ENCODE data around the gene FLNB.

The FLNB gene

DNA sequence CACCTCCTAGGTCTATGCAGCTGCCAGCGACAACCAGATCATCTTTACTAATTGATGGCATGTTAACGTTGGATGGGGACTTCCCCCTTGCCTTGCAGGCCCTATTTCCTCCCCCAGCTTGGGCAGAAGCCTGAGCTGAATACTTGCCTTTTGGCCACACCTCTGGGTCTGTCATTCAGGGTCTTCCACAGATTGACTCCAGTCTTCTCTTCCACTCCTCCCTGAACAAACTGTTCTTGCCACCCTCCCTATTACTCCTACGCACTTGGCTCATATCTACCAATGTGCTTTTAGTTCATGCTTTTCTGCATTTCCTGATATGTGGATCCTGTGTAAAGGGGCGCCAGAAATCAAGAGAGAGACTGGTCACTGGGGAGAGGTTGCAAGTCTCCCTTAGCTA lies 129.1 kb downstream of the FLNB start:
- DNase-seq: no peak

DNA sequence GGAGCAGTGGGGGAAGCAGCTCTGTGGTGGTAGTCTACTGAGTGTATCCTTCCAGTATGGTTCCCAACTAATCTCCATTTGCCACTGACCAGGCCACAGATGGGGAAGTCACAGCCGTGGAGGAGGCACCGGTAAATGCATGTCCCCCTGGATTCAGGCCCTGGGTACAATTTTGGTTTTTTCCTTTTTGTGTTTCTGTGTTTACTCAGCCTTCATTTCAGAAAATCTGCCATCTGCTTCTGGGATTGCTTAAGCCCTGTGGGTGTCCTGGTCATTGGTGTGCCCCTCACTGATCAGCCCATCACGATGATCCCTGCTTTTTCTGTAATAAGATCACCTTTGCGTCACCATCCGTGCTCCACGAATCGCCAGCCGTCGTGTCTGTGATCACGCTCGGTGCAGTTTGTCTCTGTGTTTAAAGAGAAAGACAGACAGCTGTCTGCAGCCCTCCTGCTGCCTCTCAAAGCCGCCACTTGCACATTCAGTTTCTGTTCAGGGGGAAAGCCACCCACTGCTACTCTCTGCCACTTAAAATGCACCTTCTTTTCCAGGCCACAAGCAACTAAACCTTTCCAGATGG lies 133.6 kb downstream of the FLNB start:
- no peak for DNase-seq

DNA sequence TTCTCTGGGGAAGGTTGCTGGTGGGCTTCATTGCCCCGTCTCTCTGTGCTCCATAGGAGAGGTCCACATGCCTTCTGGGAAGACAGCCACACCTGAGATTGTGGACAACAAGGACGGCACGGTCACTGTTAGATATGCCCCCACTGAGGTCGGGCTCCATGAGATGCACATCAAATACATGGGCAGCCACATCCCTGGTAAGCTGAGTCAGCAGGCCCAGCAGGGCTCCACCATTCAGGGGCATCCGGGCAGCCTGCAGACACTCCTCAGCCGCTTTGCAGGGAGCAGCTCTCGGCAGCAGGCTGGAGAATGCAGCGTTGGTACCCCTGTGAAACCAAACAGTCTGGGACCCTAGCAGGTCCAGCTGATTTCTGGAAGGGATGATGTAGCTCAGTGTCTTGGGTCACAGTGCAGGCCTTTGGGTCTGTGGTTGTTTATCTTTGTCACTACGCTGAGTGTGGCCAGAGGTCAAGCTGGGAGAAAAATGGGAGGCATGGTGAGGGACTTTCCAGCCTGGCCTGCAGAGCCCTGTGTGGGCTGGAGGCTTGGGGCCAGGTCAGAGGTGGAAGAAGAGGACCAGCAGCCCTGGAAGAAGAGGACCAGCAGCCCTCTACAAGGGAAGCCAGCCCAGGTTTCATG lies 135.3 kb downstream of the FLNB start:
- peak; percentile 19 to 64 (median 44) for DNase-seq

DNA sequence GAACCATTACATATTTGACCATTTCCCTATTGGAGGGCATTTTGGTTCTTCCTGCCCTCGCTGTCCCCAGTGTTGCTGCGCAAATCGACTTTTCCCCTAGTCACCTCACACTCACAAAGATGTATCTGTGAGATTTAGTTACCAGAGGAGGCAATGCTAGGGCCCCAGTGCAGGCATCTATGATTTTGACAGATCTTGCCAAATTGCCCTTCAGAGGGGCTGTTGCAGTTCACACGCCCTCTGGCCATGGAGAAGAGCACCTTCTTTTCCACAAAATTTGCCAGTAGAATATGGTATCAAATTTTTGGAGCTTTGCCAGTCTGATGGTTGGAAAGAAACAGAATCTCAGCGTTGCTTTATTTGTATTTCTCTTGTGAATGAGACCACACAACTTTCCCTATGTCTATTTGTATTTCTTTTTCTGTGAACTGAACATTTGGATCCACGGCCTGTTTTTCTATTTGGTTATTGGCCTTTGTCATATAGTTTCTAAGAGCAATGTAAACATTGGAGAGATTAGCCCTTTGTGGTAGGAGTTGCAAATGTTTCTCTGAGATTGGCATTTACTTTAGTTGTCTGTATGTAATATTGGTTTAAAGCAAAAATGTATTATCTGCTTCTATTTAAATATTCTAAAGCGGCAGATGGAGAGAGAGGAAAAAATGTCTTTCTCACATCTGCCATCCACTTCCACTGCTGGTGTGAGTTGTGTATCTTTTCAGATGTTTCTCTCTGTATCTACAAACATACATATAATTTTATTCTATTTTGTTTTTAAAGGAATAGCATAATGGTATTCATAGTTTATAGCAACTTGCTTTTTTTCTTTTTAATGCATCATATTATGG lies 136.5 kb downstream of the FLNB start:
- DNase-seq: no peak

DNA sequence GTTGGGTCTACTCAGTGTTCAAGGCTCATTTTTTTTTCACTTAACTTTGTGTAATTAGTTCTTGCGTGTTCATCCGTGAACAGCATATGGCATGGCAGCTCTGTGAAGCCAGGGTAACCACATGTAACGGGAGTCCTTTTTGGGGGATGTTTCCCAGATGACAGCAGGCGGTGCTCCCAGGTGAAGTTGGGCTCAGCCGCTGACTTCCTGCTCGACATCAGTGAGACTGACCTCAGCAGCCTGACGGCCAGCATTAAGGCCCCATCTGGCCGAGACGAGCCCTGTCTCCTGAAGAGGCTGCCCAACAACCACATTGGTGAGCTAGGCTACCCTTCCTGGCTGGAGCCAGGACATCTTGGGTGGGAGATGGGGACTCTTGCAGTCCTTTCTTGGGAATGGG lies 139.8 kb downstream of the FLNB start:
- DNase-seq: no peak

DNA sequence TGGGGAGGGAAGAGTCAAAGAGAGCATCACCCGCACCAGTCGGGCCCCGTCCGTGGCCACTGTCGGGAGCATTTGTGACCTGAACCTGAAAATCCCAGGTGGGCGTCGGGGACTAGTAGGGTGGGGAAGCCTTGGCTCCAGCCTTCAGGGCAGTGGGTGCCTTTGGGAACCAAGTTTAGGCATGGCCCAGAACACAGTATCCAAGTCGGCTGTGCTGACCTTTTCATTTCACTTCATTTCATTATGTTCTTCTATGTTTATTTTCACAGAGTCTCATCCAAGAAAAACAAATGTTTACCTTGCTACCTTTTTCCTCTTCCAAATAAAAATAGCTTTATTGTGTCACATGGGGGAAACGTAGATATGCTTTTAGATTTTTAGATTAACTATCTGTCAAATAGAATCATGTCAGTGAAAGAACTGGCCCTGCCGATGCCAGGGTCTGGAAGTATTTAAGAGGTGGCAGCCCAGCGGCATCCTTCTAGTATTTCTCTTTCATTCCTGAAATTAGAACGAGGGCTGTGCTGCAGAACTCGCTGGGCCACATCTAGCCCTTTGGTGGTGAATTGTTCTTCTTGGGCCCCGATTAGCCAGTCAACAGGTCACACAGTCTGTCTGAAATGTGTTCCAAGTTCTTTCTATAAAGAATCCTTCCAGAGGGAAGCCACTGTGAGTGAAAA lies 142.0 kb downstream of the FLNB start:
- DNase-seq: no peak

DNA sequence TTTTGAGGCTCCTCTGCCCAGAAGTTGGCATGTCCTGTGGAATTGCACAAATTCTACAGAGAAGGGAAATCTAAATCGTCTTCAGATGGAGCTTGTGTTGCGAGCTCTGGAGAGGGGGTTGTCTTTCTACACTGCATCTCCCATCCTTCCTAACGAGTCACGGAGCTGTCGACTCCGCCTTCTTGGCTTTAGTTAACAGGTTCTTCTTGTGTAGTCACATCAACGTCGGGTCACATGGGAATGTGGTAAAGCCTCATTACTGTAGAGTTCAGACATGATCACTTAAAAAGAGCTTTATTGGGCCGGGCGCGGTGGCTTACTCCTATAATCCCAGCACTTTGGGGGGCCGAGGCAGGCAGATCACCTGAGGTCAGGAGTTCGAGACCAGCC lies 142.6 kb downstream of the FLNB start:
- DNase-seq: no peak

DNA sequence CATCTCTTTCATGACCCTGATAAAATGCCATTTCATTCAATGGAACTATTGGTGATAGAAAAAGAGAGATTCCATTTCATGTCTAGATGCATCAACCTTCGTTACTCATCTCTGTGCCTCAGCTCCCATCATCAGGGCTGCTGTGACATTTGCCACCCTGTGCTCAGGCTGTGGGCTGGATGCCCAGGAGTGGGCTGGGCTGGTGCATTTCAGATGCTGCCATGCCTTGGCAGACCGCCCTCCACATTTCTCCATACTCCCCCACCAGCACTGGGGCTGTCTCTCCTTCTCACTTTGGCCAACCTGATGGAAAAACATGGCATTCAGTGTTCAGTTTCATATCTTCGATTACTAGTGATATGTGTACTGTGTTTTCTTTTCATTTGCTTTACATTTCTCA lies 143.4 kb downstream of the FLNB start:
- DNase-seq: no peak

DNA sequence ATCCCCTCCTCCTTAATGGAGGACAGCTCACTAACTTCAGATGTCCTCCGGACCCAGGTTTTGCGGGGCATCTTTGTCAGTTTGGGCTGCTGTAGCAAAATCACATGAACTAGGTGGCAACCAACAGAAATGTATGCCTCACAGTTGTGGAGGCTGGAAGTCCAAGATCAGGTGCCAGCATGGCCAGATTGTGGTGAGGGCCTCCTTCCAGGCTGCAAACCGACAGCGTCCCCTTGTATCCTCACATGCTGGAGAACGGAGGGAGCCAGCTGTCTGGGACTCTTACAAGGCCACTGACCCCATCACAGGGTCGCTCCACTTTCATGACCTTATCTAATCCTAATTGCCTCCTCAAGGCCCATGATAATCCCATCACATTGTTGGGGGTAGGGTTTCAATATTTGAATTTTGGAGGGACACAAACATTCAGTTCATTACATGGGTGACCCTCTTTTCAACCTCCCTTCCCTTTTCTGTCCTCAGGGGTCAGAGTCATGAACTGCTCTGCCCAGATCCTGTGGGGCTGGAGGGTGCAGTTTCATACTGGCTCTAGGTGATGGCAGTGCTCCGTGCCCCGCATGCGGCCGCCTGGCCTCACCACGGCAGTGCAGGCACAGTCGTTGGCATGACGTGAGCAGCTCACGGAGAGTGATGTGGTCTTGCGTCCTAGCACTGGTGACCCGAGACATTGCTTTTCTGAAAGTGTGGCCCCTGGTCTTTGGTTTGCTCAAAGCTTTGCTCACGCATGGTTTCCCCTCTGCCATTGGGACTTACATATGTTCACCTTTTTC lies 144.2 kb downstream of the FLNB start:
- no peak for DNase-seq

DNA sequence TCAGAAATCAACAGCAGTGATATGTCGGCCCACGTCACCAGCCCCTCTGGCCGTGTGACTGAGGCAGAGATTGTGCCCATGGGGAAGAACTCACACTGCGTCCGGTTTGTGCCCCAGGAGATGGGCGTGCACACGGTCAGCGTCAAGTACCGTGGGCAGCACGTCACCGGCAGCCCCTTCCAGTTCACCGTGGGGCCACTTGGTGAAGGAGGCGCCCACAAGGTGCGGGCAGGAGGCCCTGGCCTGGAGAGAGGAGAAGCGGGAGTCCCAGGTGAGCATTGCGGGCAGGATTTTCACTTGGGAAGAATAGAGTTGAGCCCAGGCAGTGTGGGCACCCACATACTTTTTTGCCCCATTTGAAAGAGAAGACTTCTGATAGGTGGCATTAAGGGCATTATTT lies 145.1 kb downstream of the FLNB start:
- no peak for DNase-seq

DNA sequence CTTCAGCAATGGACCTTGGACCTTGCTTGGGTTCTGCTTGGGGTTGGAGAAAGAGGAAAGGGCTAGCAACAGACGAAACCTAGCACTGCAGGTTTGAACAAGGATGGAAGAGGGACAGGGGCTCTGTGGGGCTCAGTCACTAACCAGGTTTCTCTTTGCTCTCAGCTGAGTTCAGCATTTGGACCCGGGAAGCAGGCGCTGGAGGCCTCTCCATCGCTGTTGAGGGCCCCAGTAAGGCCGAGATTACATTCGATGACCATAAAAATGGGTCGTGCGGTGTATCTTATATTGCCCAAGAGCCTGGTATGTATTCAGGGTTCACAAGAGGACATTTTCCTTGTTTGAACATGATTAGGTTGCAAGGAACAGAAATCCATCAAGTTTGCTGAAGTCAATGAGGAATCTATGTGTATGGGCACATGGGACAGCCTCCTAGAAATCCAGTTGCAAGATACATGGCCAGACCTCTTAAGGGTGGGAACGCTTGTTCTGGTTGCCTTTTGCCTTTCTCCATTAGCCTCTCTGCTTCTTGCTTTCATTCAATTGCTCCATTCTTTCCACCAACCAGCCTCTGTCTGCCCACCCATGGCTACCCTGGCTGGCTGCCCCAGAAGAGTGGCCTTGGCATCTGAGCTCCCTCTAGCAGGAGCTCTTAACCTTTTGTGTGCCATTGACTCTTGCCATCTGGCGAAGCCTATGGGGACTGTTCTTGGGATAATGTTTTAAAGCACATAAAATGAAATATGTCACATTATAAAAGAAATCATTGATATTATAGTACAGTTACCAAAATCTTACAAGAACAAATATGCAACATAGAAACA lies 146.6 kb downstream of the FLNB start:
- DNase-seq: no peak

DNA sequence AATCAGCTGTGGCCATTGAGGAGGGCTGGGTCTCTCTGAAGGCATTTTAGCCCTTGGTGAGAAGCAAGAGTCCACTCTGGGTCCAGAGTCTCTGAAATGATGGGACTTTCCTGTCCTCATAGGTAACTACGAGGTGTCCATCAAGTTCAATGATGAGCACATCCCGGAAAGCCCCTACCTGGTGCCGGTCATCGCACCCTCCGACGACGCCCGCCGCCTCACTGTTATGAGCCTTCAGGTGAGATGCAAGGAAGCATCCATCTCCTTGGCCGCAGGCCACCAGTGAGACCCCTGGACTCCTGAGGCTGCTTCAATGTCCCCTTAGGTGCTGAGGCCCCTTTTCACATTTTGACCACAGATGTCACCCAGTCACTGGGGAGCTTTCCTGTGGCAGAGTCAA lies 147.6 kb downstream of the FLNB start:
- no peak for DNase-seq

DNA sequence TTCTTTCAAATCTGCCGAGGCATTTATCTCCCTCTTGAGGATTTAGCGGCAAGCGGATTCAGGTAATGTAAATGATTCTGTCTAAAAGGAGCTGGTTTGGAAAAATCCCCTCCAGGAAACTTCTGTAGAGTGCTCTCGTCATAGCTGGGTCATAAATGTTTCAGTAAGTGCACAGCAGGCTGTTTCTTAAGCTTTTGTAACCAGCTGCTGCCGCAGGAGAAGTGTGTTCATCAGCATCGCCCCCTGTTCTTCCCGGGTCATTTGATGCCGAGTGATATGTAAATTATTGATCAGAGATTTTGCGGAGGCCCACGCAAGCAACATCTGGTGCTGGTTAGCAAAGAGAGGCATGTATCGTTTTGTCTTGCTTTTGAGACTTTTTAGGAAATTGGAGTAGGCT lies 149.5 kb downstream of the FLNB start:
- DNase-seq: no peak

DNA sequence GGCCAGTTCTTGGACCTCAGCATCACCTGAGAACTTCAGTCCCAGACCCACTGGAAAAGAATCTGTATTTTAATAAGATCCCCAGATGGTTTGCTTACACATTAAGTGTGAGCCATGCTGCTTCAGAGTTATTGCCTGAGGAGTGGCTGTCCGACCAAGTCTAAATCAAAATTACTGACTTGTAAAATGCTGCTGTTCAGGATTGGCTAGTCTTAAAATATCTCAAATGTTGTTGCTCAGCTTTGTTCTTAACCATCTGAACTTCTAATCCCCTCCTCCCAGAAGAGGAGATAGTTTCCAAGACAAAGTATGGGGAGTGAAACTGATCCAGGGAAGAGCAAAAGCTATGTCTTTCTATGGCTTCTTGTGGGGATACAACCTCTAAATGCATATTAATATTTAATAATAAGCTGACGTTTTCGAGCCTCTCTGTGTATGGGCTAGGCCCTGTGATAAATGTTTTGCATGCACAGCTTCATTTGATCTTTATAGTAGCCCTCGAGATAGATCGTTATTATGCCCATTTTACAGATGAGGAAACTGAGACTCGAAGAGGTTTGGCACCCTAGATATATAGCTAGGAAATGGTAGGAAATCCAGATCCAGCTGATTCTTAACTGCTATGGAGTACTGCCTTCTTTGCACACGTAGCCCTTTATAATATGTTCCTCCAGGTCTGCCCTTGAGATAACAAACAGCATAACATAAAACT lies 150.4 kb downstream of the FLNB start:
- no peak for DNase-seq

DNA sequence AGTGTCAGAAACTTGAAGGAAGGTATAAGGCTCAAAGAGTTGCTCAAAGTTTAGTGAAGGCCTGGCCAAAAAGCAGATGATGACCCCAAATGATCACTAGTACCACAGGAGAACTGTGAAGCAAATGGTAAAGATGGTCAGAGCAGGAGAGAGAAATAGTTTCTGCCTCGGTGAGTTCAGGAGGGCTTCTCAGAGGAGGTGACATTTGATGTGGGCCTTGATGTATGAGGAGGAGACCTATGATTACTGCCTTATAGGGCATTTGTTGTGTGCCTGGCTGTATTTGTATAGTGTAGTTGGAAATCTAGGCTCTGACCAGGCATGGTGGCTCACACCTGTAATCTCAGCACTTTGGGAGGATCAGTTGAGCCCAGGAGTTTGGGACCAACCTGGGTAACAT lies 152.2 kb downstream of the FLNB start:
- DNase-seq: no peak

DNA sequence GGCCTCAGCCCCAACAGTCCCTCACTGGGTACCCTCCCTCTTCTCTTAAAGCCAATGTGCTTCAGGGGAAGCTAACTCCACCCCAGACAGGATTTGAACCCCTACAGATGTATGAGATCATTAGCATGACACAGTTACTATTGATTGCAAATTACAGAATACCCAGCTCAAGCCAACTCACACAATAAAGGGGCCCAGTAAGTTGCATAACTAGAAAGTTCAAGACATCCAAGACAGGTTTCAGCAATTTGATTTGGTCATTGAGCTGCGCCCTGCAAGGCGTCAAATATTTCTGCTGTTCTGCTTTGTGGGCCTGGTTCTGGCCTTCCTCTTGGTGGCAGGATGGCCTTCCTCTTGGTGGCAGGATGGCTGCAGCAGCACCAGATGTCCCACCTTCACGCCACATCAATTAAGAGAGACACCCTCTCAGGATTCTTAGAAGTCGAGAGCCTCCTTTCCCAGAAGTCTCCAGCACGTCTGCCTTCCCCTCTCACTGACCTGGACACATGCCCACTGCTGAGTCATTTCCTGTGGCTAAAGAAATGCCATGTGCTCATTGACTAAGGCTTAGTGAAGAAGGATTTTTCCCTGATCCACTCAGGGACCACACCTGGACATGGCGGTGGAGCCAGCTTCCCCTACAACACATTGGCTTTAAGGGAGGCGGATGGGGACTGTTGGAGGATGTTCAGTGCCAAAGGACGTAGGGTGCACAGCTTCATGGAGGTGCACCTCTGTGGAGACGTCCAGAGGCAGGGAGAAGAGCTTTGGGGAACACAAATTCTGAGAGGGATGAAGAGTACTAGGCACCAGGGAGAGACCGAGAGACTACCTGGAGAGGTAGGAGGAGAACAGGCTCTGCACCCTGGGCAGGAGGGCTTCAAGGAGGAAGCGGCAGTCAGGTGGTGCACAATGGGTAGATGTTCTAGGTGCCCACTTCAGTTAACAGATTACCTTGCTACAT lies 153.5 kb downstream of the FLNB start:
- DNase-seq: peak; percentile 51 to 70 (median 64)

DNA sequence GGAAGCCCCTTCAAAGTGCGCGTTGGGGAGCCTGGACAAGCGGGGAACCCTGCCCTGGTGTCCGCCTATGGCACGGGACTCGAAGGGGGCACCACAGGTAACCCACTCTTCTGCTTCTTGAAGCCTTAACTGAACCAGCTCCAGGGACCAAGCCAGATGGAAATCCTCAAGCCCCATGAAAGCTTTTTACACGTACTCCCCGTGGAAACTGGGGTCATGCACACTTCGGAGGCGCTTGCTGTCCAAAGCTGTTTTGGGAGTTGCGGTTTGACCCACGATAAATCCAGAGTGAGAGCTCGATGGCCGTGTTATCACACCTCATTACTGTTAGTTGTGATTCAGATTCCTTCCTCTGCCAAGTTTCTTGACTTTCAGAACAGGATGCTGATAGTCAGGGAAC lies 155.0 kb downstream of the FLNB start:
- DNase-seq: no peak

DNA sequence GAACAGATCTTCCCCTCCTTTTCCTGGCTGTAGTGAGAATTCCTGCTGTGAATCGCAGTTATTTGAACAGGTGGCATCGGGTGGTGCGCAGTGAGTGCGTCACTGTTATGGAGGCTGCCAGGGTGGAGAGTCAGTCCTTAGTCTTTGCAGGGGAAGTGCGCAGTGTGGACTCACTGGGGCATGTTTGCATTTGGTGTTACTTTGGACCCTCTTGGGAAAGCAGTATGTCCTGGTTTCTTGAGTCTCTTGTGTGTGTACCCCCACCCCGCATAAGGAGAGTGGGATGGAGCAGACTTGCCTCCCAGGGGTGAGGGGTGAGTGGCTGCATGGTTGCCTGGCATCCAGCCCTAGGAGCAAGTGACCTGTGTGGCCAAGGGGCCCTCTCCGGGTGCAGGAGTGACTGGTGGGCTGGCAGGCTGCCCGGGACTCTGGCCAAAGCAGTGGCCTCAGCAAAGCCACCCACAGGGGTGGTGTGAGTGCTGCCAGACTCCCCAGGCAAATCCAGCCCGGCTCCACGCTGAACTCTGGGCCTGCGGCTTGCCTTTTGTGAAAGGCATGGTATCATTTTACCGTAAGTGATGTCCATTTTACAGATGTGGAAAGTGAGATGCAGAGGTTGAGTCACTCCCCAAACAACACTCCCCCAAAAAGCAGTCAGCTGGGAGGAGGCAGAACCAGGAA lies 156.1 kb downstream of the FLNB start:
- no peak for DNase-seq

All from suppressor macrophage (primary cell).